AG04450 (cell line): Measurements from ENCODE around the gene MAML1. TPM values are rescaled to one million over a fixed set of nuclear protein-coding genes. Genes with fewer than 3 reads are reported as not detected.

Experiments
- CTCF ChIA-PET: fragments of 300-600, 350-600 bp; formaldehyde crosslinking; extraction: SDS; loops from one replicate; lab custom pipeline; 2022; ENCODE audit warnings: antibody characterized with exemption, inconsistent platforms; lab: Charles Lee
- POLR2A ChIA-PET: fragments of 350-600 bp; formaldehyde crosslinking; extraction: SDS; loops from one replicate; lab custom pipeline; 2021; ENCODE audit warnings: antibody characterized with exemption, inconsistent platforms; lab: Yijun Ruan, JAX
- DNase-seq: peaks from one replicate; pipeline ENCODE4 v3.0.0-alpha.2; 2011; ENCODE audit warnings: low read depth, low spot score
- H3K27ac ChIP-seq: one replicate; pipeline ENCODE4 v1.5.1; 2012; ENCODE audit warnings: low read depth, low read length, control low read depth
- H3K27me3 ChIP-seq: one replicate; pipeline ENCODE4 v1.6.0; 2012; ENCODE audit warnings: low read length; ENCODE audit not compliant: control insufficient read depth, insufficient read depth
- H3K4me3 ChIP-seq: 2 replicates; pipeline ENCODE4 v1.5.1; 2011; ENCODE audit warnings: mild to moderate bottlenecking, low read depth, low read length, control low read depth
- H3K9me3 ChIP-seq: 2 replicates; pipeline ENCODE4 v1.5.1; 2012; ENCODE audit warnings: low read length; ENCODE audit not compliant: control insufficient read depth, insufficient read depth
- CTCF ChIP-seq: IDR thresholded peaks from 2 replicates; pipeline ENCODE4 v1.5.1; 2011; ENCODE audit warnings: low read depth, low read length, control low read depth, inconsistent platforms
- polyA plus RNA-seq: library from polyadenylated mRNA; depleted of rRNA; stranded (reverse); fragments of >200 nt; gene quantifications from 2 replicates; pipeline ENCODE4 v1.2.3, GENCODE V29; 2011

Gene MAML1
- polyA plus RNA-seq, 1 experiment = 4.9 TPM

GRCh38 chr5:179729727-179730126 lies 2.9 kb upstream of the MAML1 start:
- Histone ChIP-seq H3K4me3 (no peak overlapping the region), H3K9me3 (no peaks in the 10 kb centered on the region; the same call in 1 of the 2 replicates), H3K27me3 (no peaks in the 10 kb centered on the region), H3K27ac (no peak overlapping the region)
- DNase-seq = no peak
- ChIA-PET CTCF (interaction anchor here (0.6 to 3.3 kb wide), 3 partner anchors 33 to 67 kb away, joined by 3 to 11 read pairs (median 3); no protein-coding TSS in a partner anchor), POLR2A (interaction anchor here (0.5 kb wide), 1 partner anchor 37 kb away, joined by 8 read pairs; no protein-coding TSS in a partner anchor)
- no peak for TF ChIP-seq CTCF

GRCh38 chr5:179730356-179730755 lies 2.3 kb upstream of the MAML1 start:
- CTCF ChIA-PET = interaction anchor here (1.0 to 3.3 kb wide), 2 partner anchors 33 to 67 kb away, joined by 3 to 11 read pairs; no protein-coding TSS in a partner anchor
- Histone ChIP-seq H3K27ac (no peak overlapping the region), H3K27me3 (no peaks in the 10 kb centered on the region), H3K9me3 (no peaks in the 10 kb centered on the region; the same call in 1 of the 2 replicates), H3K4me3 (no peak overlapping the region)
- TF ChIP-seq CTCF = no peak
- POLR2A ChIA-PET = interaction anchor here (0.5 kb wide), 1 partner anchor 36 kb away, joined by 8 read pairs; no protein-coding TSS in a partner anchor
- no peak for DNase-seq

- H3K9me3 ChIP-seq = no peaks in the 10 kb centered on the region; the same call in 1 of the 2 replicates
- ChIA-PET CTCF (interaction anchor here (1.0 to 3.3 kb wide), 2 partner anchors 32 to 66 kb away, joined by 3 to 11 read pairs; no protein-coding TSS in a partner anchor), POLR2A (interaction anchor here (0.7 to 1.7 kb wide), 2 partner anchors 31 to 129 kb away, joined by 4 to 7 read pairs; partner anchors contain the start of gene CANX)
- no peaks in the 10 kb centered on the region for H3K27me3 ChIP-seq
- no peak overlapping the region for H3K4me3 ChIP-seq
- no peak for DNase-seq
- TF ChIP-seq CTCF = no peak
- no peak overlapping the region for H3K27ac ChIP-seq
Observed at GRCh38 chr5:179730852-179731251, 1.8 kb upstream of the MAML1 start.

- ChIA-PET POLR2A (interaction anchor here (0.7 to 1.7 kb wide), 16 partner anchors 9 to 176 kb away, joined by 3 to 14 read pairs (median 4); partner anchors contain the start of genes CANX, HNRNPH1 and SQSTM1), CTCF (interaction anchor here (0.7 to 3.3 kb wide), 2 partner anchors 31 to 718 kb away, joined by 3 to 11 read pairs; no protein-coding TSS in a partner anchor)
- peak overlapping the region; percentile 40 for H3K4me3 ChIP-seq
- peak; percentile 60 for DNase-seq
- H3K9me3 ChIP-seq = no peaks in the 10 kb centered on the region; the same call in 1 of the 2 replicates
- H3K27me3 ChIP-seq = no peaks in the 10 kb centered on the region
- no peak for TF ChIP-seq CTCF
- peak overlapping the region; percentile 83 for H3K27ac ChIP-seq
Observed at GRCh38 chr5:179731791-179732411, 721 bp upstream of the MAML1 start.
